Breast epithelium (tissue), 4 donors: ENCODE results near the gene LAMTOR2. TPM values are rescaled to one million over a fixed set of nuclear protein-coding genes. Genes with fewer than 3 reads are reported as not detected.
A peak's percentile ranks its signal among the peaks of the same experiment; 100 is the strongest.

Experiments
- DNase-seq, 2 donors: peaks; one replicate each; pipeline ENCODE4 v3.0.0-alpha.2; 2019; ENCODE audit warnings: low spot score in 2 of 2
- H3K27ac ChIP-seq, 2 donors: fragments of 200-600 bp; sonication (generic) in 1 of 2; one replicate each; pipeline ENCODE4 v1.5.1; 2016 to 2019; ENCODE audit warnings: mild to moderate bottlenecking in 1 of 2
- H3K27me3 ChIP-seq, 2 donors: fragments of 200-600 bp; sonication (generic) in 1 of 2; one replicate each; pipeline versions ENCODE4 v1.5.1 to v1.6.0; 2017 to 2019; ENCODE audit warnings: control low read depth in 1 of 2, mild to moderate bottlenecking in 1 of 2
- H3K36me3 ChIP-seq: fragments of 200-600 bp; one replicate; pipeline ENCODE4 v1.5.1; 2019
- H3K4me1 ChIP-seq, 2 donors: fragments of 200-600 bp; sonication (generic); one replicate each; pipeline ENCODE4 v1.5.1; 2016 to 2019; ENCODE audit warnings: control low read depth in 1 of 2
- H3K4me3 ChIP-seq, 3 donors: fragments of 200-600 bp; sonication (generic); 1 replicate in 2 of 3; 2 replicates in 1 of 3; pipeline ENCODE4 v1.5.1; 2016 to 2019; ENCODE audit warnings: mild to moderate bottlenecking in 3 of 3, moderate library complexity in 2 of 3
- H3K9me3 ChIP-seq, 2 donors: fragments of 200-600 bp; sonication (generic) in 1 of 2; one replicate each; pipeline ENCODE4 v1.5.1; 2016 to 2019; ENCODE audit warnings: control low read depth in 1 of 2
- POLR2A ChIP-seq: fragments of 450-650 bp; IDR thresholded peaks from one replicate; pipeline ENCODE4 v1.6.1; 2016; ENCODE audit warnings: antibody characterized with exemption, mild to moderate bottlenecking, moderate library complexity
- POLR2AphosphoS5 ChIP-seq, 3 donors: sonication (generic); formaldehyde crosslinking; IDR thresholded peaks; one replicate each; pipeline ENCODE4 v1.6.1; 2017; ENCODE audit warnings: antibody characterized with exemption in 3 of 3
- intact Hi-C: fragments of 100-400 bp; cut with DNase I; formaldehyde crosslinking; loops from one replicate; pipeline ENCODE4 v1.15.1; 2023; ENCODE audit warnings: low total_unique reads
- total RNA-seq, 3 donors: library from RNA; depleted of rRNA; stranded (reverse); fragments of >200 nt; gene quantifications; one replicate each; pipeline ENCODE4 v1.1.0, GENCODE V29; 2016
- TF ChIP-seq, protein P1 (sequence below), 3 donors: fragments of 450-650 bp; IDR thresholded peaks; one replicate each; pipeline ENCODE4 v1.5.1; 2016 to 2017; ENCODE audit warnings: antibody characterized with exemption in 3 of 3, mild to moderate bottlenecking in 3 of 3, moderate library complexity in 3 of 3

The LAMTOR2 gene
- total RNA-seq, 3 donors from 2014 or later, result 60.7 to 75.5 (median 69.8) TPM

DNA sequence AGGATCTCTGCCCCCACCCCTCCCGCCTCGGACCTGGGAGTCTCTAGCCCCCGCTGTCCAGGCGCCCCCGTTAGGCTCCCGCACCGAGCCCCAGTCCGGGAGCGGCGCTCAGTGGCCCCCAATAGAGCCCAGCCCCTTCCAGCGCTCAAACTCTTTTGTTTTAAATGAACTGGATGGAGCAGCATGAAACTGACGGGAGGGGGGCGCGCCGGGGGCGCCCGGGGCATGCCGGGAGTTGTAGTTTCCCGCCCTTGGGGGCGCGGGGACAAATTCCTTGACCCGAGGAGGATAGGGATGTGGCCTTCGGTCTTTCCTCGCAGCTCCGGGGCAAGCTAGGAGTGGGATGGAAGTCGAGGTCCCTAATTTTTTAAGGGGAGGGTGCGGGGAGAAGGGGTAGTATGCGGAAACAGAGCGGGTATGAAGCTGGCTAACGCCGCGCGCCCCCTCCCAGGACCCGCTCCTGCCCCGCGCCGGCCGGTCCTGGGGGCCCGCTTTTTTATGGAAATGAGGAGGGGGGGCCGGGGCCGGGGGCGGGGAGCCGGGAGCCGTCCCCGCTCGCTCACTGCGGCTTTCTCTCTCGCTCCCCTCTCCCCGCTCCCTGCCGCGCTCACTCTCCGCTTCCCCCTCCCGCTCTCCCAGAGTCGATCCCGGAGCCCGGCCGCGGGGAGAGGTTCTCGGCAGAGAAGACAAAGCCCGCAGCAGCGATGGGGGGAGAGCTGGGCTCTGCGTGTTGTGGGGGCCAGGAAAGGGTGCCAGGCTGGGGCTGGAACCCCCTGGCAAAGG, 27.9 kb downstream of the LAMTOR2 start, which contains the start of gene MEX3A:
Gene MEX3A (minus strand): TSS at position 157 of the 783 bp plus-strand sequence. CDS start 467 bp downstream, outside the sequence.
- no peaks in the 10 kb centered on the region for H3K36me3 ChIP-seq
- DNase-seq, result peak; percentile 68 to 75
- peak within 1 kb of the TSS; percentile 61 to 79 for H3K27ac ChIP-seq
- intact Hi-C loops, result loop anchor here (2.0 to 10.0 kb wide), 2 partner anchors 142 to 210 kb away; no protein-coding TSS in a partner anchor
- H3K4me1 ChIP-seq, result peaks cover 0 to 5% of the 10 kb centered on the region in 2 donors
- H3K4me3 ChIP-seq, result peak within 1 kb of the TSS; percentile 89 to 95 (median 93)
- TF ChIP-seq, protein P1, sequence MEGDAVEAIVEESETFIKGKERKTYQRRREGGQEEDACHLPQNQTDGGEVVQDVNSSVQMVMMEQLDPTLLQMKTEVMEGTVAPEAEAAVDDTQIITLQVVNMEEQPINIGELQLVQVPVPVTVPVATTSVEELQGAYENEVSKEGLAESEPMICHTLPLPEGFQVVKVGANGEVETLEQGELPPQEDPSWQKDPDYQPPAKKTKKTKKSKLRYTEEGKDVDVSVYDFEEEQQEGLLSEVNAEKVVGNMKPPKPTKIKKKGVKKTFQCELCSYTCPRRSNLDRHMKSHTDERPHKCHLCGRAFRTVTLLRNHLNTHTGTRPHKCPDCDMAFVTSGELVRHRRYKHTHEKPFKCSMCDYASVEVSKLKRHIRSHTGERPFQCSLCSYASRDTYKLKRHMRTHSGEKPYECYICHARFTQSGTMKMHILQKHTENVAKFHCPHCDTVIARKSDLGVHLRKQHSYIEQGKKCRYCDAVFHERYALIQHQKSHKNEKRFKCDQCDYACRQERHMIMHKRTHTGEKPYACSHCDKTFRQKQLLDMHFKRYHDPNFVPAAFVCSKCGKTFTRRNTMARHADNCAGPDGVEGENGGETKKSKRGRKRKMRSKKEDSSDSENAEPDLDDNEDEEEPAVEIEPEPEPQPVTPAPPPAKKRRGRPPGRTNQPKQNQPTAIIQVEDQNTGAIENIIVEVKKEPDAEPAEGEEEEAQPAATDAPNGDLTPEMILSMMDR (IDR thresholded peaks at IDR 0.05), result no peak
- TF ChIP-seq POLR2AphosphoS5 (IDR thresholded peaks at IDR 0.05), result peak in 2 of 3 donors; percentile 47 to 60
- H3K27me3 ChIP-seq, result no peaks in the 10 kb centered on the region
- H3K9me3 ChIP-seq, result no peaks in the 10 kb centered on the region

DNA sequence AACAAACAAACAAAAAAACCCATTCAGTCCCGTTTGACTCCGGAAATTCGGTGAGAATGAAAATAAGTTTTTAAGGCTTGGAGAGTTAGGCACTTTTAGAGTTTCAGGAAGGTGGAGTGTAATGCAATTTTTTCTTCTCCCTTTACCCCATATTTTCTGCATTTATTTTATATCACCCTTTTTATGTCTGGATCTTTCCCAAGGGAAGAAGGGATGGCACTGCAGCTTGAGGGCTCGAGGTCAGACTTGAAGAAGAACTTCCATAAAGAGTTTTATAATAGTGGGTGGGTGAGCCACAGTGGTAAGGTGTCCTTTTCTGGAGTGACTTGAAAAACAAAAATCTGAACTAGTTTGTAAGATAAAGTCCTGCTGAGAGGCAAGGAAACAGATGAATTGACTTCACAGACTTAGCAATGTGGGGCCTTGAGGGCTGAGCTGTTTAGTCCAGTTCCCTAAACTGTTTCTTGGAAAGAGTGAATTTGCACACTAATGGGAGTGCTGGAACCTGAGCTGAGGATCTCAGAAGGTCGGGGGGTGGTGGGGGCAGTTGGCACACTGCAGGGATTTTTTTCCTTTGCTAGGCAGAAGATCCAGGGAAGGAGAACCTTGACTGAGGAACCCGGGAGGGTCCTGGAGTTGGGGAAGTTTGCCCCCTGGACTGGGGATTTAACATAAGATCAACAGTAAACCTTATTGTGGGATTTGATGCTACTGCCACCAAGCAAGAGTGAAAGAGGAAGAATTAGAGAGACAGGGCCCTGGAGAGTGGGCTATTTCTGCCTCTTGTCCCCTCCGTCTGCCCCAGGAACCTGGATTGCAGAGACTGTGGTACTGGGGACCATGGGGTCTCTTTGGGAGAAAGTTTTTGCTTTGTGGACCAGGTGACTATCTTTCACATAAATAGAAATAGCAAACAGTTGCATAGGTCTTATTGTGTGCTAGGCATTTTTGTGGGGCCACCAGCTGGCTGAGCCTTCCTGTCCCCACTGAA, 29.5 kb downstream of the LAMTOR2 start:
- Histone ChIP-seq H3K4me3 (peak overlapping the region in 2 of 3 donors; percentile 89 to 95), H3K36me3 (no peaks in the 10 kb centered on the region)
- DNase-seq, result no peak

DNA sequence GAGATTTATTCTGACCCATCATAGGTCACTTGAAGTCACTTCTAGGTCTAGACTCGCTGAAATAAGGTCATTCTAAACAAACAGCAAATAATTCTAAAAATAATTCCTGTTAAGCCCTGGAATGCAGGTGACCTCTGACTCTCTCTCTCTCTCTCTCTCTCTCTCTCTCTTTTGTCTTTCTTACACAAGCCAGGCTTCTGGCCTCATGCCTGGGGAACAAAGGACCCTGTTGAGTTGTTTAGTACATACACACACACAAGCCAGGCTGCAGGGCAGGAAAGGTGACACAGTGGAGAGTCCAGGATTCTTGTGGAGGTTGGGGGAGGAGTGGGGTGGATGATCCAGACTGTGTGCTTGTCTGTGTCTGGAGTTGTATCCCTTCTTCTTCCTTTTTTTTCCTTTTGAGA, 31.7 kb downstream of the LAMTOR2 start:
- H3K4me1 ChIP-seq, result peaks cover 0 to 8% of the 10 kb centered on the region in 2 donors
- peak; percentile 67 to 77 for DNase-seq
- intact Hi-C loops, result loop anchor here (10.0 kb wide), 1 partner anchor 139 kb away; no protein-coding TSS in a partner anchor
- H3K4me3 ChIP-seq, result no peak overlapping the region
- no peaks in the 10 kb centered on the region for H3K27me3 ChIP-seq
- H3K36me3 ChIP-seq, result no peaks in the 10 kb centered on the region
- TF ChIP-seq POLR2AphosphoS5 (IDR thresholded peaks at IDR 0.05) (peak in 1 of 3 donors; percentile 27), POLR2A (no peak)
- H3K9me3 ChIP-seq, result no peaks in the 10 kb centered on the region
- peak overlapping the region in 1 of 2 donors; percentile 59 for H3K27ac ChIP-seq

More for the DNA sequence above, 29.5 kb downstream of the LAMTOR2 start:
- intact Hi-C loops, result loop anchor here (2.0 to 10.0 kb wide), 2 partner anchors 141 to 209 kb away; no protein-coding TSS in a partner anchor
- Histone ChIP-seq H3K4me1 (peaks cover 0 to 5% of the 10 kb centered on the region in 2 donors), H3K27ac (no peak overlapping the region), H3K9me3 (no peaks in the 10 kb centered on the region), H3K27me3 (no peaks in the 10 kb centered on the region)
- no peak for TF ChIP-seq POLR2AphosphoS5 (IDR thresholded peaks at IDR 0.05)
- TF ChIP-seq, protein P1 (IDR thresholded peaks at IDR 0.05), result no peak
- TF ChIP-seq POLR2A, result no peak

DNA sequence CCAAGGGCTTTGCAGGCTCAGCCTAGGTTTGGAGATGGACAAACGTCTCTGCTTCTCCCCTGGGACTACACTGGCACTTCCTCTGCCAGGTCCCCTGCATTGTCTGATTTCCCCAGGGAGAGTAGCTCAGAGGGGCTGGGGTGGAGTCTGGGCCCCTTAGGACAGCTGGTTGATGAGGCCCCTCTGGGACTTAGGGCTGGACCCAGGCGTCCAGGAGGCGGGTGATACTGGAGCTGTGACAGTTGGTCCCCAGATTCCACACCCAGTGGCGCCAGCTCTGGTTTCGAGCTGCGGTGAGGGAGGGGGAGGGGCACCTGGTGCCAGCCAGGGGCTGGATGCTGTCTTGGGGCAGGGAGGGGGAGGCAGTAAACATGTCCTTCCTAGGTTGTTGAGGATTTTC, 35.1 kb downstream of the LAMTOR2 start:
- TF ChIP-seq POLR2AphosphoS5 (IDR thresholded peaks at IDR 0.05) (no peak), POLR2A (no peak)
- TF ChIP-seq, protein P1 (IDR thresholded peaks at IDR 0.05), result no peak
- intact Hi-C loops, result loop anchor here (10.0 kb wide), 1 partner anchor 135 kb away; no protein-coding TSS in a partner anchor

More for the DNA sequence above, 35.1 kb downstream of the LAMTOR2 start:
- DNase-seq, result no peak
- Histone ChIP-seq H3K36me3 (no peaks in the 10 kb centered on the region), H3K27ac (no peak overlapping the region), H3K27me3 (no peaks in the 10 kb centered on the region), H3K4me1 (peaks cover 0 to 8% of the 10 kb centered on the region in 2 donors), H3K9me3 (no peaks in the 10 kb centered on the region), H3K4me3 (no peak overlapping the region)
